HepG2 (cell line): ENCODE measurements around the gene NKX6-2. TPM values are rescaled to one million over a fixed set of nuclear protein-coding genes. Genes with fewer than 3 reads are reported as not detected.

Experiments
- ATAC-seq: fragments of 200-7000 bp; cut with Tn5 transposase; 3 replicates; pipeline ENCODE4 v1.9.1; 2020; ENCODE audit warnings: mild to moderate bottlenecking, moderate library complexity
- BruUV-seq: library from RNA; stranded (reverse); fragments of 400-500 nt; replicated peaks from 2 replicates; lab custom pipeline; 2021; lab: Mats Ljungman, UMichigan
- CTCF ChIA-PET: fragments of 300-600 bp; formaldehyde crosslinking; extraction: SDS; loops from one replicate; lab custom pipeline; 2021; ENCODE audit warnings: low total read pairs, inconsistent platforms, low intra/inter-chr PET ratio; lab: Yijun Ruan, JAX
- POLR2A ChIA-PET: fragments of 350-600 bp; sonication (Branson Sonifier 250); formaldehyde crosslinking; loops from one replicate; lab custom pipeline; 2020; ENCODE audit warnings: antibody characterized with exemption, inconsistent platforms; lab: Yijun Ruan, JAX
- DNase-seq: peaks from one replicate; pipeline ENCODE4 v3.0.0-alpha.2; 2015; ENCODE audit warnings: low spot score
- FAIRE-seq: peaks from 3 replicates; lab custom pipeline; 2011; peaks lifted over from hg19 to GRCh38; lab: Jason Lieb, UNC
- H2AFZ ChIP-seq: one replicate; pipeline ENCODE4 v1.6.1; 2011; ENCODE audit warnings: low read length, inconsistent platforms
- H3K27ac ChIP-seq: fragments of 300-600 bp; 3 replicates; pipeline ENCODE4 v1.8.0; 2011; ENCODE audit warnings: mixed run types, mild to moderate bottlenecking, mixed read lengths, low read length, inconsistent platforms; ENCODE audit not compliant: insufficient read depth; ENCODE audit errors: extremely low read length
- H3K27me3 ChIP-seq, 2 experiments: fragments of 200-600 bp in 1 of 2; 2 replicates in 1 of 2; 3 replicates in 1 of 2; pipeline versions ENCODE4 v1.6.0 to v1.8.0; 2011; ENCODE audit warnings: low read length in 2 of 2, mild to moderate bottlenecking in 2 of 2, moderate library complexity in 2 of 2, inconsistent platforms in 1 of 2; ENCODE audit not compliant: insufficient read depth in 2 of 2, control insufficient read depth in 1 of 2
- H3K36me3 ChIP-seq, 2 experiments: fragments of 200-600 bp in 1 of 2; replicated peaks in 1 of 2; 2 replicates in 1 of 2; 3 replicates in 1 of 2; pipeline versions ENCODE4 v1.5.1 to v1.8.0; 2011; ENCODE audit warnings: low read length in 2 of 2, inconsistent platforms in 1 of 2; ENCODE audit not compliant: insufficient read depth in 2 of 2, control insufficient read depth in 1 of 2
- H3K4me1 ChIP-seq: 2 replicates; pipeline ENCODE4 v1.5.1; 2012; ENCODE audit warnings: low read length, inconsistent platforms; ENCODE audit not compliant: insufficient read depth
- H3K4me2 ChIP-seq: 2 replicates; pipeline ENCODE4 v1.6.0; 2011; ENCODE audit warnings: low read depth, low read length, inconsistent platforms
- H3K4me3 ChIP-seq, 3 experiments: fragments of 200-600 bp in 1 of 3; sonication (generic), shearing (Covaris generic) in 1 of 3; replicated peaks in 1 of 3; 2 replicates each; pipeline ENCODE4 v1.5.1; 2011 to 2016; ENCODE audit warnings: low read length in 3 of 3, inconsistent platforms in 2 of 3, low read depth in 2 of 3, mild to moderate bottlenecking in 2 of 3, control low read depth in 1 of 3, mixed read lengths in 1 of 3; ENCODE audit not compliant: insufficient read depth in 1 of 3
- H3K79me2 ChIP-seq: one replicate; pipeline ENCODE4 v1.6.1; 2011; ENCODE audit warnings: low read length, inconsistent platforms; ENCODE audit not compliant: insufficient read depth
- H3K9ac ChIP-seq: 2 replicates; pipeline ENCODE4 v1.6.0; 2011; ENCODE audit warnings: mild to moderate bottlenecking, low read depth, low read length, inconsistent platforms; ENCODE audit not compliant: insufficient read depth
- H3K9me3 ChIP-seq: 2 replicates; pipeline ENCODE4 v1.5.1; 2012; ENCODE audit warnings: mild to moderate bottlenecking, low read length
- H4K20me1 ChIP-seq: 2 replicates; pipeline ENCODE4 v1.6.0; 2011; ENCODE audit warnings: inconsistent platforms, mild to moderate bottlenecking, low read length, moderate library complexity; ENCODE audit not compliant: insufficient read depth
- CBX2 ChIP-seq, 2 experiments: fragments of 200-600 bp in 1 of 2; sonication (generic); formaldehyde crosslinking in 1 of 2; IDR thresholded peaks; 2 replicates each; pipeline versions ENCODE4 v1.7.0 to v1.8.1; 2018 to 2022; ENCODE audit warnings: low read depth in 2 of 2, low read length in 1 of 2, mild to moderate bottlenecking in 1 of 2, missing genetic modification reagents in 1 of 2
- GATA4 ChIP-seq: sonication (generic); IDR thresholded peaks from 2 replicates; pipeline ENCODE4 v1.6.1; 2016; ENCODE audit warnings: antibody characterized with exemption, low read depth, borderline replicate concordance
- GRHL1 ChIP-seq: sonication (generic); formaldehyde crosslinking; conservative IDR thresholded peaks from 2 replicates; pipeline ENCODE4 v1.8.0; 2022; ENCODE audit warnings: missing genetic modification reagents
- RFXAP ChIP-seq: sonication (generic); formaldehyde crosslinking; IDR thresholded peaks from 2 replicates; pipeline ENCODE4 v1.4.0; 2020; ENCODE audit warnings: missing genetic modification reagents, borderline replicate concordance
- SOX5 ChIP-seq: IDR thresholded peaks from 2 replicates; pipeline ENCODE4 v1.6.1; 2016; ENCODE audit warnings: borderline replicate concordance
- STAG1 ChIP-seq: sonication (generic); formaldehyde crosslinking; IDR thresholded peaks from 2 replicates; pipeline ENCODE4 v1.4.0; 2020; ENCODE audit warnings: missing genetic modification reagents
- TFAP4 ChIP-seq: sonication (generic); IDR thresholded peaks from 2 replicates; pipeline ENCODE4 v1.6.1; 2016; ENCODE audit warnings: low read depth, borderline replicate concordance
- ZBTB25 ChIP-seq: IDR thresholded peaks from 2 replicates; pipeline ENCODE4 v1.6.1; 2018; ENCODE audit warnings: missing genetic modification reagents
- ZBTB34 ChIP-seq: sonication (generic); formaldehyde crosslinking; IDR thresholded peaks from 2 replicates; pipeline ENCODE4 v1.8.0; 2022; ENCODE audit warnings: mild to moderate bottlenecking, missing genetic modification reagents
- ZNF18 ChIP-seq: sonication (generic); formaldehyde crosslinking; IDR thresholded peaks from 2 replicates; pipeline ENCODE4 v1.8.0; 2022; ENCODE audit warnings: mild to moderate bottlenecking, missing genetic modification reagents; ENCODE audit not compliant: insufficient replicate concordance
- ZNF512B ChIP-seq: sonication (generic); formaldehyde crosslinking; IDR thresholded peaks from 2 replicates; pipeline ENCODE4 v1.5.1; 2020; ENCODE audit warnings: missing genetic modification reagents, mild to moderate bottlenecking, borderline replicate concordance
- ZNF713 ChIP-seq: sonication (generic); formaldehyde crosslinking; IDR thresholded peaks from 2 replicates; pipeline ENCODE4 v1.4.0; 2020; ENCODE audit warnings: mild to moderate bottlenecking, missing genetic modification reagents
- ZNF720 ChIP-seq: sonication (generic); formaldehyde crosslinking; IDR thresholded peaks from 2 replicates; pipeline ENCODE4 v1.4.0; 2020; ENCODE audit warnings: missing genetic modification reagents
- ZNF766 ChIP-seq: sonication (generic); formaldehyde crosslinking; IDR thresholded peaks from 2 replicates; pipeline ENCODE4 v1.5.0; 2020; ENCODE audit warnings: missing genetic modification reagents, borderline replicate concordance
- WGBS: methylation state at CpG from one replicate; pipeline ENCODE4 v1.1.6; 2017; ENCODE audit warnings: low lambda C conversion rate; 5-methylcytosine and 5-hydroxymethylcytosine counted together
- in situ Hi-C: cut with HindIII; loops from 2 replicates; pipeline ENCODE4 v1.10.0; 2017; ENCODE audit warnings: low pct_unique_long_range_greater_than_20kb; ENCODE audit not compliant: extremely low pct_ligation_motif_present
- intact Hi-C: fragments of 100-400 bp; cut with micrococcal nuclease; formaldehyde crosslinking; loops from one replicate; pipeline ENCODE4 v1.10.0; 2022; ENCODE audit not compliant: unreplicated experiment
- polyA plus RNA-seq, 8 experiments: library from polyadenylated mRNA; depleted of rRNA in 3 of 8; stranded (reverse) in 7 of 8; unstranded in 1 of 8; fragments of >200 nt; fragmentation: Illumina TruSeq in 4 of 8; extraction: Trizol in 4 of 8; gene quantifications; 2 replicates each; pipeline versions ENCODE4 v1.2.1 to v1.2.3, GENCODE V29; 2011 to 2016; ENCODE audit warnings: low read depth in 4 of 8, missing spikeins in 1 of 8, mixed read lengths in 1 of 8; ENCODE audit not compliant: insufficient read depth in 1 of 8
- total RNA-seq, 5 experiments: library from RNA; depleted of rRNA; stranded (reverse); fragments of >200 nt; fragmentation: Illumina TruSeq; extraction: Trizol; gene quantifications; 2 replicates each; pipeline ENCODE4 v1.2.3, GENCODE V29; 2016; ENCODE audit warnings: low read depth in 1 of 5

The NKX6-2 gene
- total and polyA plus RNA-seq, 2 of the 13 experiments (the other 11 are each of a cell fraction or from before 2014, with no cell fraction given): not detected

GRCh38 chr10:132749371-132749795, 36.6 kb downstream of the NKX6-2 start:
- H3K27me3 ChIP-seq: no peaks in the 10 kb centered on the region
- ATAC-seq (no peak), FAIRE-seq (no peak), DNase-seq (no peak)
- H3K79me2 ChIP-seq: no peaks in the 10 kb centered on the region
- no peak overlapping the region for H3K4me2 ChIP-seq
- no peaks in the 10 kb centered on the region for H4K20me1 ChIP-seq
- no peaks in the 10 kb centered on the region for H3K4me1 ChIP-seq
- H3K9me3 ChIP-seq: no peaks in the 10 kb centered on the region
- POLR2A ChIA-PET: no interaction called here
- no peak overlapping the region for H2AFZ ChIP-seq
- peaks cover 0 to 2% of the 10 kb centered on the region in 2 experiments; a peak in 2 of 5 replicates for H3K36me3 ChIP-seq
- no peak overlapping the region for H3K4me3 ChIP-seq
- no peak overlapping the region for H3K9ac ChIP-seq
- BruUV-seq: no TSS peak
- WGBS: 92% methylated on average over 5 of the region's 22 CpGs
- CTCF ChIA-PET: no interaction called here
- no peak overlapping the region for H3K27ac ChIP-seq
- intact Hi-C loops (no loop called here), in situ Hi-C loops (no loop called here)
- TF ChIP-seq ZBTB34 (CRISPR knock-in tag) (no peak), ZNF512B (CRISPR knock-in tag) (no peak), ZNF713 (no peak), ZNF766 (CRISPR knock-in tag) (no peak), SOX5 (CRISPR knock-in tag) (no peak), ZNF720 (CRISPR knock-in tag) (no peak), TFAP4 (no peak), ZBTB25 (CRISPR knock-in tag) (no peak), GATA4 (no peak), ZNF18 (CRISPR knock-in tag) (no peak), RFXAP (CRISPR knock-in tag) (no peak), STAG1 (CRISPR knock-in tag) (no peak), GRHL1 (CRISPR knock-in tag) (no peak), CBX2 (IDR thresholded peaks at IDR 0.05; ENCODE audit: low read depth, low read length) (no peak), CBX2 (CRISPR knock-in tag; IDR thresholded peaks at IDR 0.05; ENCODE audit: low read depth) (no peak)
